Activated CD8-positive, alpha-beta T cell treated with anti-CD3 and anti-CD28 coated beads, Interleukin-2, amount 10 ng/mL, durations not matched to agents 7 days and 5 days (primary cell): ENCODE measurements around the gene PRR22. TPM values are rescaled to one million over a fixed set of nuclear protein-coding genes. Genes with fewer than 3 reads are reported as not detected.
A peak's percentile ranks its signal among the peaks of the same experiment; 100 is the strongest.

ENCODE experiments used
- ATAC-seq: fragments of 150-1000 bp; cut with Tn5 transposase; one replicate; pipeline ENCODE4 v1.10.0; 2021; ENCODE audit warnings: moderate library complexity
- CTCF ChIA-PET: fragments of 350-600 bp; sonication (Branson Sonifier 250); formaldehyde crosslinking; loops from one replicate; lab custom pipeline; 2021; ENCODE audit warnings: antibody characterized with exemption; lab: Charles Lee
- POLR2A ChIA-PET: fragments of 350-600 bp; sonication (Branson Sonifier 250); formaldehyde crosslinking; loops from one replicate; lab custom pipeline; 2021; ENCODE audit warnings: antibody characterized with exemption; lab: Charles Lee
- DNase-seq: peaks from one replicate; pipeline ENCODE4 v3.0.0-alpha.2; 2020
- H3K27ac Mint-ChIP-seq: one replicate; pipeline ENCODE4 v1.8.0; 2021; ENCODE audit warnings: mild to moderate bottlenecking, mixed read lengths
- H3K27me3 Mint-ChIP-seq: one replicate; pipeline ENCODE4 v1.8.0; 2021; ENCODE audit warnings: low read depth, mixed read lengths
- H3K36me3 Mint-ChIP-seq: one replicate; pipeline ENCODE4 v1.8.0; 2021; ENCODE audit warnings: low read depth, mixed read lengths
- H3K4me1 Mint-ChIP-seq: one replicate; pipeline ENCODE4 v1.8.0; 2021; ENCODE audit warnings: low read depth, mixed read lengths
- H3K4me3 Mint-ChIP-seq: one replicate; pipeline ENCODE4 v1.8.0; 2021; ENCODE audit warnings: mild to moderate bottlenecking, mixed read lengths
- H3K9me3 Mint-ChIP-seq: one replicate; pipeline ENCODE4 v1.8.0; 2022; ENCODE audit warnings: mixed read lengths; ENCODE audit not compliant: insufficient read depth
- total RNA-seq, 2 experiments: library from RNA; stranded (reverse); gene quantifications; one replicate each; pipeline ENCODE4 v1.2.3, GENCODE V29; 2021

Gene PRR22
- 1 to 10 TPM; 5.7 to 6.0 TPM for total RNA-seq

DNA sequence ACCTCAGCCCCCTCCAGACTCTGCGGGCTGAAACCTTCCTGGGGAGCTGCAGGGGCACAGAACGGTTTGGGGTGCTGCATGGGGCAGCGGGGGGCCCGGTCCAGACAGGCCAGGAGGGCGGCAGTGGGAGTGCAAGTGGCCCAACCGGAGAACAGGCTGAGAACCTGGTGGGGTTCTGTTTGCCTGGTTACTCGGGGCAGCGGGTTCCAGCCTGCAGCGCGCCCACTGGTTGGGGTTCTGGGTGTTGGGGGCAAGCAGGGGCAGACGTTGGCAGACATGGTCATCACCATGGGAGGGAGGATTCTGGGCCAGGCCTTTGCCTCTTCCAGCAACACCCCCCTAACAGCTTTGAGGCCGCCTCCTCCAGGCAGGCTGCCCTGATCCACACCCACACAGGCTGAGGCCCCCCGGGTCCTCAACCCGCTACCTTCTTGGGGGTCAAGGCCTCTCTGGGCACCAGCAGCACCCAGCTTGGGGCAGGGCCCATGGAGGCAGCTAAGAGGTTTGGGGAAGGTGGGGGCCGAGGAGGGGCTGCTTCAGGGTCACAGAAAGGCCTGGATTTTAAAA lies at the start of gene PRR22:
Gene PRR22, minus strand, starts transcription at position 166 of the 567 bp plus-strand sequence. Its CDS starts 86 bp downstream, at position 80.
- H3K4me1 Mint-ChIP-seq = peaks cover 1% of the 10 kb centered on the region
- H3K9me3 Mint-ChIP-seq = no peaks in the 10 kb centered on the region
- H3K27me3 Mint-ChIP-seq = no peaks in the 10 kb centered on the region
- H3K36me3 Mint-ChIP-seq = peaks cover 31% of the 10 kb centered on the region
- H3K27ac Mint-ChIP-seq = no peak within 1 kb of the TSS
- POLR2A ChIA-PET = no interaction called here
- CTCF ChIA-PET = no interaction called here
- H3K4me3 Mint-ChIP-seq = no peak within 1 kb of the TSS
- no peak for DNase-seq
- no peak for ATAC-seq

DNA sequence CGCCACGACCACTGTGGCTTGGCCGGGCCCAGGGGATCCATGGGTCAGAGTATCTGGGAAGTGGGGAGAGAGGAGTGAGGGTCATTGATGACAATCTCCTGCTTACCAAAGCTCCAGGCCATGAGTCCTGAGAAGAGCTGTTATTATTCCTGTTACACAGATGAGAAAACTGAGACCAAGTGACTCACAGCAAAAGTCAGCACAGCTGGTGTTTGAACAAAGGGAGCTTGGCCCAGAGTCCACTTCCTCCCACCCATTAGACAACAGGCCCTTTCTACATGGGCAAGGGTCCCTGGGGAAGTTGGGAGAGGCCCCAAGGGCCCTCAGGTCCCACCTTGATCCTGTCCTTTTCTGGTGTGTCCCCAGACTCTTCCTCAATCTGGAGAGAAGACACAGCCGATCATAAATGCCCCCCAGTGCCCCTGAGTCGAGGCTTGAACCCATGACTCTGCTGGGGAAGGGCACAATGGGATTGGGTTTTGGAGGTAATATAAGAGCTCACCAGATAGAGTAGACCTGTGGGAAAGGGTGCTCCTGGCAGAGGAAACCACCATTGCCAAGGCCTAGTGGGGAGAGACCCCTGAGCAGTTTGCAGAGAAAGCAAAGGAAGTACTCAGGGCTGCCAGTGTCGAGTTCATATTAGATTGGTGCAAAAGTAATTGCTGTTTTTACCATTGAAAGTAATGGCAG lies 48.1 kb upstream of the PRR22 start:
- peaks cover 2% of the 10 kb centered on the region for H3K27me3 Mint-ChIP-seq
- no peaks in the 10 kb centered on the region for H3K36me3 Mint-ChIP-seq
- ChIA-PET POLR2A (no interaction called here), CTCF (no interaction called here)
- ATAC-seq = no peak
- H3K4me1 Mint-ChIP-seq = peaks cover 4% of the 10 kb centered on the region
- no peak overlapping the region for H3K4me3 Mint-ChIP-seq
- no peak overlapping the region for H3K27ac Mint-ChIP-seq
- DNase-seq = no peak
- no peaks in the 10 kb centered on the region for H3K9me3 Mint-ChIP-seq

DNA sequence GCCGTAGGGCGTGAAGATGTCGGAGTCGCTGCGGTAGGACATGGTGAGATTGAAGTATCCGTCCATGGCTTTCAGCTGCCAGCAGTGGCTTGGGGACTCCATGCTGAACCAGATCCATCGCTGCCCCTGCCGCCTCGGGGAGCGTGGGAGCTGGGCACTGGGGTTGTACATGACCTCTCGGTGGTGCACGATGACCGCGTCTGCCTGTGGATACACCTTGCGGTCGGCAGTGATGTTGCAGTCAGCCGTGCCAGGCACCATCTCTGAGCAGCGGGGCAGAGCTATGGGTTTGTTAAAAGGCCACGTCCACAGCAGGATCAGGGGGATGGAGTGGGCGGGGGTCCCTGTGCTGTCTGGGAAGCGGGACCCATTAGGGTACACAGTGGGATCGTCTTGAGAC lies 47.5 kb upstream of the PRR22 start:
- H3K4me1 Mint-ChIP-seq = peaks cover 6% of the 10 kb centered on the region
- H3K9me3 Mint-ChIP-seq = no peaks in the 10 kb centered on the region
- no peaks in the 10 kb centered on the region for H3K36me3 Mint-ChIP-seq
- no peak overlapping the region for H3K27ac Mint-ChIP-seq
- no peak for DNase-seq
- POLR2A ChIA-PET = no interaction called here
- no peak overlapping the region for H3K4me3 Mint-ChIP-seq
- H3K27me3 Mint-ChIP-seq = peaks cover 2% of the 10 kb centered on the region
- no peak for ATAC-seq
- CTCF ChIA-PET = no interaction called here

DNA sequence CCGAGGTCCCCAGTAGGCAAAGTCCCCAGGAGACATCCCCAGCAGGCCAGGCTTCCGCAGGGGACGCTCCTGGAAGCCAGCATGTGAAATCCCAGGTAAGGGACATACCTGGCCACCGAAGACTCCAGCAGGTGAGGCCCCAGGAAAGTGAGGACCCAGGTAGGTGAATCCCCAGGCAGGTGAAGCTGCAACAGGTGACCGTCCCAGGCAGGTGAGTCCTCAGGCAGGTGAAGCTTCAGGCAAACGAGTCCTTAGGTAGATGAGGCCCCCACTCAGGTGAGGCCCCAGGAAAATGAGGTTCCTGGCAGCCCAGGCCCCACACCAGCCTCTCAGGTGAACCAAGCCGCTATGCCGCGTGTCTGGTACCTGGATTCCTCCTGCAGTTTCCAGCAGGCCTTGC lies 46.6 kb upstream of the PRR22 start:
- no peak for DNase-seq
- POLR2A ChIA-PET = no interaction called here
- Mint-ChIP-seq H3K4me1 (peaks cover 14% of the 10 kb centered on the region), H3K4me3 (no peak overlapping the region), H3K27ac (no peak overlapping the region), H3K9me3 (no peaks in the 10 kb centered on the region), H3K36me3 (no peaks in the 10 kb centered on the region), H3K27me3 (peaks cover 2% of the 10 kb centered on the region)
- ATAC-seq = no peak
- CTCF ChIA-PET = interaction anchor here (5.3 kb wide), 1 partner anchor 27 kb away, joined by 63 read pairs; the partner anchor contains the start of gene NRTN

DNA sequence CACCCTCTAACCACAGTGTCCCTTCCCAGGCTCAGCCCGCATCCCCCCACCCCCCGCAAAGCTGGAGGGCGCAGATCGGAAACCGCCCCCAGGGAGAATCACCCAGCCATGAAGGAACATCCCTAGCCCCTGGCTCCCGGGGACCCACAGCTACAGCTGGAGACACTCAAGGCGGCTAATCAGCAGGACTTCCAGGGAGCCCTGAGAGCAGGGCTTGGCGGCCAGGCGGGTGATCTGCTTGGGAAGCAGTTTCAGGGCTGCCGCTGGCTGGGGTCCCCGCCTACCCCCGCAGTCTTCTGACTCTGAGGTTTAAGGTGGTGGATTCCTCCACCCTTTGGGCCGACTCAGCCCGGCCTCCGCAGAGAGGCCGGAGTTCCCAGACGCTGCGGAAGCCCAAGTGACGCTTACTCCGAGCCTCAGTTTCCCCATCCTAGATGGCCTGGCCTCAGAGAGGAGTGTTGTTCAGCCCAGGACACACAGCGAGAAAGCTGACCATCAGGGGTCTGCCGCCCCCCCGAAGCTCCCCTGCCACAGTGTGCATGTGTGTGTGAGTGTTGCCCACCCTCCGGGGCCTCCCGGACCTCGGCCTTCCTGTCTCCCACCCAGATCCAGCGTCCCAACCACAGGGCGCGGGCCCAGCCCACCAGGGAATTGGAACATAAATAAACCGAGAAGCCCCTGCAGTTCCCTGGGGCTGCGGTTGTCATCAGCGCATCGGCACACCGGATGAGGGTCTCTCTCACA lies 45.2 kb upstream of the PRR22 start:
- CTCF ChIA-PET = interaction anchor here (1.2 to 5.3 kb wide), 5 partner anchors 10 to 193 kb away, joined by 3 to 63 read pairs (median 6); partner anchors contain the start of genes FUT6 and NRTN
- ATAC-seq = no peak
- no peaks in the 10 kb centered on the region for H3K36me3 Mint-ChIP-seq
- peak overlapping the region; percentile 46 for H3K27ac Mint-ChIP-seq
- DNase-seq = no peak
- H3K4me3 Mint-ChIP-seq = peak overlapping the region; percentile 40
- no peaks in the 10 kb centered on the region for H3K9me3 Mint-ChIP-seq
- POLR2A ChIA-PET = interaction anchor here (0.7 to 2.9 kb wide), 5 partner anchors 26 to 151 kb away, joined by 4 to 53 read pairs (median 8); partner anchors contain the start of genes NDUFA11 and VMAC
- H3K4me1 Mint-ChIP-seq = peaks cover 15% of the 10 kb centered on the region
- H3K27me3 Mint-ChIP-seq = peaks cover 2% of the 10 kb centered on the region

DNA sequence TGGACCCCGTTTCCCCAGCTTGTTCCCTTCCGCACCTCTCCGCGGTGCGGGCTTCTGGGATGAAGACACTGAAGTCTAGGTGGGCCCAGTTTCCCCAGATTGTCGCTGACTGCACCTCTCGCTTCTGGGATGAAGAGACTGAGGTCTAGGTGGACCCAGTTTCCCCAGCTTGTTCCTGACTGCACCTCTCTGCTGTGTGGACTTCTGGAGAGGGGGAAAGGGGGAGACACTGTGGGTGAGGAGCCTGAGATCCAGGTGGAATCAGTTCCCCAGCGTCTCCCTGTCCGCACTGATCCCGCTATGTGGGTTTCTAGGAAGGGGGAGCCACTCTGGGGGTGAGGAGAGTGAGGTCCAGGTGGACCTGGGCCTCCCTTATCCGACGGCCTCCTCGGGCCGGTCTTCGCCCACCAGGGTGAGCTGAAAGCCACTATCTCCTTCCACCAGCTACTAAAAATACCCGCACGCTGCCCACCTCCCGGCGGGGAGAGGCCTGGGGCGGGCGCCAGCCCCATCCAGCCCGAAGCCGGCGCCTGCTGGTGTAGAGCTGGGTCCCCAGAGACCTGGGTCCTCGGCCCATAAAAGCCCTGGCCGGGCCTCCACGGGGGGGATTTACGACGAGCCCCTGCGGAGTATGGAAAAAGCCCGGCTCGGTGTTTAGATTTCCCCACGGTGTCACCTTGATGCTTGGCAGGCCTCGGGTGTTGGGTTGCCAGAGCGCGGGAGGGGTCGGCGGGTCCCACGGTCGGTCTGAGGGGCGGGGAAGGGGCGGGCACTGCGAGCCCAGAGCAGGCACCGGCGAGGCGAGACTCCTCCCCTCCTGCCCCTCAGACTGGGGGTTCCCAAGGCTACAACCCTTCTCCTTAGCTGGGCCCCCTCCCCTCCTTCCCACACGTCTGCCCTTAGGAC lies 44.4 kb upstream of the PRR22 start:
- ChIA-PET POLR2A (interaction anchor here (0.5 to 2.9 kb wide), 23 partner anchors 9 to 164 kb away, joined by 3 to 53 read pairs (median 4); partner anchors contain the start of genes CATSPERD, DUS3L, FUT6 and LONP1), CTCF (interaction anchor here (1.0 to 5.3 kb wide), 16 partner anchors 11 to 194 kb away, joined by 3 to 63 read pairs (median 5); partner anchors contain the start of genes CATSPERD, FUT6, LONP1 and NRTN)
- peaks cover 2% of the 10 kb centered on the region for H3K27me3 Mint-ChIP-seq
- DNase-seq (peak; percentile 53), ATAC-seq (no peak)
- no peaks in the 10 kb centered on the region for H3K36me3 Mint-ChIP-seq
- H3K9me3 Mint-ChIP-seq = no peaks in the 10 kb centered on the region
- peak overlapping the region; percentile 92 for H3K4me3 Mint-ChIP-seq
- H3K27ac Mint-ChIP-seq = peak overlapping the region; percentile 97
- H3K4me1 Mint-ChIP-seq = peaks cover 15% of the 10 kb centered on the region

DNA sequence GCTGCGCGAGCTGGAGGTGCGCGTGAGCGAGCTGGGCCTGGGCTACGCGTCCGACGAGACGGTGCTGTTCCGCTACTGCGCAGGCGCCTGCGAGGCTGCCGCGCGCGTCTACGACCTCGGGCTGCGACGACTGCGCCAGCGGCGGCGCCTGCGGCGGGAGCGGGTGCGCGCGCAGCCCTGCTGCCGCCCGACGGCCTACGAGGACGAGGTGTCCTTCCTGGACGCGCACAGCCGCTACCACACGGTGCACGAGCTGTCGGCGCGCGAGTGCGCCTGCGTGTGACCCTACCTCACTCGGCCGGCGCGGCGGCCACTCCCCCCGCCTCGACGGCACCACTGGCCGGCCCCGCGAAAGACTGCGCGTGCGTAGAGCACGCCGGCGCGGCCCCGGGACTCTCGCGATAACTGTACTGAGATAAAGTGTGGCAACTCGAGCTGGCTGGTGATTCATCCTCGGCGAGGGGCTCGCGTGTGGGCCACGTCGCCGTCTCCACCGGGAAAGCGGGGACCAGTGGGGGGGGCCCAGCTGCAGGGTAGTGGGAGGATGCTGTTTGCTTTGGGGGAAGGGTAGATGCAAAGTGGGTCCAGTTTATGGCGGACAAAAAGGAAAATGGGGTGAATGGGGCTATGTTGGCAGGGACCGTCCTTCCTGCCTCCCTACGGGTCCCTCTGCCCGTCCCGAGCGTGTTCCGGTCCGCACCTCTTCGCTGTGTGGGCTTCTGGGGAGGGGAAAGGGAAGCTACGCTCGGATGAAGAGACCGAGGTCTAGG lies 43.5 kb upstream of the PRR22 start:
- peak overlapping the region; percentile 97 for H3K27ac Mint-ChIP-seq
- peak; percentile 96 for DNase-seq
- H3K36me3 Mint-ChIP-seq = no peaks in the 10 kb centered on the region
- peaks cover 15% of the 10 kb centered on the region for H3K4me1 Mint-ChIP-seq
- no peaks in the 10 kb centered on the region for H3K9me3 Mint-ChIP-seq
- H3K4me3 Mint-ChIP-seq = peak overlapping the region; percentile 92
- ChIA-PET CTCF (interaction anchor here (1.0 to 5.3 kb wide), 17 partner anchors 12 to 194 kb away, joined by 3 to 63 read pairs (median 5); partner anchors contain the start of genes CATSPERD, FUT6, LONP1 and NRTN), POLR2A (interaction anchor here (0.5 to 2.9 kb wide), 25 partner anchors 8 to 165 kb away, joined by 3 to 53 read pairs (median 4); partner anchors contain the start of genes CATSPERD, DUS3L, FUT6 and LONP1)
- ATAC-seq = peak; percentile 86
- no peaks in the 10 kb centered on the region for H3K27me3 Mint-ChIP-seq

DNA sequence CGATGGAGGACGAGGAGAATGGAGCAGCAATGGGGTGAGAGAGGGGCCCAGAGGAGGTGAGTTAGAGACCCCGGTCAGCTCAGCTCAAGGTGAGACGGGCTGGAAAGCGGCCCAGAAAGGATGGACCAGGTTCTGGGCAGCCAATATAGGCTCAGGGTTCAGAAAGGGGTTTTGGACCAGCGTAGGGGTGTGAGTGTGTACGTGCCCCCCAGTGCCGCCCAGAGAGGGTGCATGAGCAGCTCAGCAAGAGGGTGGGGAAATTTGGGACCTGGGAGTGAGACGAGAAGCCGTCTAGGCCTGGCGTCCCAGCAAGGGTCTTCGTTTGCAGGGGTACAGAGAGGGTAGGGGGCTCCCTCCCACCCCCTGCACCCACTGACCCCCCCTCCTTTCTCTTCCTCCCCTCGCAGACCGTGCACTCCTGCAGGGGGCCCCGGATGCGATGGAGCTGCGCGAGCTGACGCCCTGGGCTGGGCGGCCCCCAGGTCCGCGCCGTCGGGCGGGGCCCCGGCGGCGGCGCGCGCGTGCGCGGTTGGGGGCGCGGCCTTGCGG lies 42.9 kb upstream of the PRR22 start:
- DNase-seq = no peak
- Mint-ChIP-seq H3K36me3 (no peaks in the 10 kb centered on the region), H3K27ac (peak overlapping the region; percentile 97), H3K27me3 (no peaks in the 10 kb centered on the region), H3K9me3 (no peaks in the 10 kb centered on the region), H3K4me1 (peaks cover 15% of the 10 kb centered on the region), H3K4me3 (peak overlapping the region; percentile 75)
- no peak for ATAC-seq
- ChIA-PET CTCF (interaction anchor here (1.0 to 5.3 kb wide), 11 partner anchors 15 to 195 kb away, joined by 3 to 63 read pairs (median 5); partner anchors contain the start of genes CATSPERD, LONP1, NRTN and RPL36), POLR2A (interaction anchor here (0.6 to 2.9 kb wide), 12 partner anchors 12 to 157 kb away, joined by 3 to 53 read pairs (median 6); partner anchors contain the start of genes CATSPERD, DUS3L, FUT6 and LONP1)

DNA sequence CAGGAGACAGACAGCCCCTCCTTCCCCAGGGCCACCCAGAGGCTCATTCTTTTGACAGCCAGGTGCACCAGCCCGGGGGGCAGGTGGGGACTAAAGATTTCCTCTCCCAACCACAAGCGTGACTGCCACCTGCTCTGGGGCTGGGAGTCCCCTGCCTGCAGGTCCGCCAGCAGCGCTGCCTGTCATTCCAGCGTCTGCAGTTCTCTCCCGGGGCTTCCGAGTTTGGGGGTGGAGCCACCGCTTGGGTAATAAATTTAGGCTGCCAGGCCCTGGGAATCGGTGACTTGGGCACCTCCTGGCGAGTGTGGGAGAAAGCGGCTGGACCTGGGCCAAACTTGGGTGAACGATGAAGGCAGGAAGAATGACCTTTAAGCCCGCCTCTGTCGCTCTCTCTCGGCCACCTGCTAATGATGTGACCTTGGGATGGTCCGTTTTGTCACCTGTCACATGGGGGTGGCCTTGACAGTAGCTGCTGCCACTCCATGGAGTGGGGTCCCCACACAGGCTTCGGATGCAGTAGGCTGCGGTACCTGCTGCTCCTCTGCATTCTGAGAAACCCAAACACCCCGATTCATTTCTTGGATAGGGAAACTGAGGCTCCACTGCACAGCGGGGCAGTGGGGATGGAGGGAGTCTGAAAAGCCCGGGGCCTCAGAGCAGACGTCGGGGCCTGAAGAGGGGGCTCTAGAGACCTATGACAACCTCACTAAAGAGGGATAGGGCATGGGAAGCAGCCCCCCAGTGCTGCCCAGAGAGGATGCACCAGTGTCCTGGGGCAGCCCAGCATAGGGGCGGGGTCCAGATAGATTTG lies 42.2 kb upstream of the PRR22 start:
- CTCF ChIA-PET = interaction anchor here (5.3 kb wide), 1 partner anchor 23 kb away, joined by 63 read pairs; the partner anchor contains the start of gene NRTN
- H3K36me3 Mint-ChIP-seq = no peaks in the 10 kb centered on the region
- H3K4me3 Mint-ChIP-seq = peak overlapping the region; percentile 75
- H3K27ac Mint-ChIP-seq = peak overlapping the region; percentile 97
- DNase-seq (no peak), ATAC-seq (no peak)
- POLR2A ChIA-PET = interaction anchor here (1.0 to 2.9 kb wide), 3 partner anchors 30 to 77 kb away, joined by 3 to 53 read pairs (median 12); partner anchors contain the start of genes DUS3L, NDUFA11 and VMAC
- no peaks in the 10 kb centered on the region for H3K9me3 Mint-ChIP-seq
- peaks cover 15% of the 10 kb centered on the region for H3K4me1 Mint-ChIP-seq
- H3K27me3 Mint-ChIP-seq = no peaks in the 10 kb centered on the region
